Heart left ventricle (tissue), 16 donors: Measurements from ENCODE around the gene DYNLT4. TPM values are rescaled to one million over a fixed set of nuclear protein-coding genes. Genes with fewer than 3 reads are reported as not detected.
A peak's percentile ranks its signal among the peaks of the same experiment; 100 is the strongest.
"Not testable (repeated sequence)": the region's sequence is repeated elsewhere in the genome, so short reads cannot be mapped to it uniquely, and the experiment has no call there.

Experiments
- ATAC-seq, 4 donors: fragments of 200-7000 bp; cut with Tn5 transposase; one replicate each; pipeline ENCODE4 v1.9.1; 2020 to 2022; ENCODE audit warnings: moderate library complexity in 4 of 4, mild to moderate bottlenecking in 3 of 4, moderate number of reproducible peaks in 1 of 4
- DNase-seq, 5 donors: peaks; one replicate each; pipeline ENCODE4 v3.0.0-alpha.2; 2020
- H3K27ac ChIP-seq, 12 donors: fragments of 200-600 bp; sonication (generic) in 4 of 12; one replicate each; pipeline versions ENCODE4 v1.5.0 to v1.8.0; 2016 to 2022; ENCODE audit warnings: mild to moderate bottlenecking in 2 of 12
- H3K27me3 ChIP-seq, 9 donors: fragments of 200-600 bp; sonication (generic) in 2 of 9; one replicate each; pipeline versions ENCODE4 v1.5.1 to v1.8.0; 2016 to 2022; ENCODE audit warnings: mild to moderate bottlenecking in 3 of 9
- H3K36me3 ChIP-seq, 9 donors: fragments of 200-600 bp; sonication (generic) in 2 of 9; one replicate each; pipeline versions ENCODE4 v1.5.0 to v1.8.0; 2018 to 2022; ENCODE audit warnings: mild to moderate bottlenecking in 2 of 9
- H3K4me1 ChIP-seq, 12 donors: fragments of 200-600 bp; sonication (generic) in 4 of 12; one replicate each; pipeline versions ENCODE4 v1.5.0 to v1.8.0; 2016 to 2022; ENCODE audit warnings: mild to moderate bottlenecking in 3 of 12
- H3K4me3 ChIP-seq, 12 donors: fragments of 200-600 bp; sonication (generic) in 4 of 12; one replicate each; pipeline versions ENCODE4 v1.5.0 to v1.8.0; 2017 to 2022; ENCODE audit warnings: mild to moderate bottlenecking in 9 of 12, moderate library complexity in 4 of 12
- H3K9me3 ChIP-seq, 12 donors: fragments of 200-600 bp; sonication (generic) in 4 of 12; one replicate each; pipeline versions ENCODE4 v1.5.0 to v1.8.0; 2016 to 2022; ENCODE audit warnings: mild to moderate bottlenecking in 1 of 12
- CTCF ChIP-seq, 12 donors: fragments of 200-600 bp; sonication (generic) in 4 of 12; IDR thresholded peaks; one replicate each; pipeline versions ENCODE4 v1.5.0 to v1.8.0; 2018 to 2022; ENCODE audit warnings: antibody characterized with exemption in 12 of 12, mild to moderate bottlenecking in 5 of 12
- POLR2A ChIP-seq, 2 donors: fragments of 450-650 bp; IDR thresholded peaks; one replicate each; pipeline ENCODE4 v1.6.1; 2017; ENCODE audit warnings: antibody characterized with exemption in 2 of 2, mild to moderate bottlenecking in 2 of 2, moderate library complexity in 2 of 2
- WGBS, 4 donors: extraction: QIAGEN DNeasy Blood & Tissue Kit in 2 of 4; methylation state at CpG; one replicate each; pipeline versions ENCODE4 v1.1.5 to v1.1.7; 2013 to 2018; 5-methylcytosine and 5-hydroxymethylcytosine counted together
- intact Hi-C, 10 donors: fragments of 100-400 bp; cut with DNase I; formaldehyde crosslinking; loops; one replicate each; pipeline versions ENCODE4 v1.11.1 to v1.14.2; 2022
- polyA plus RNA-seq, 2 donors: library from polyadenylated mRNA; stranded (reverse); fragments of 200-250 nt; gene quantifications; one replicate each; pipeline ENCODE4 v1.2.3, GENCODE V29; 2013
- total RNA-seq, 9 donors: library from RNA; depleted of rRNA in 2 of 9; stranded (reverse); fragments of >200 nt in 2 of 9; fragmentation: NEBNext Ultra II Directional in 3 of 9; extraction: Animal tissue kit (Norgen Biotek cat#: 25700) in 3 of 9; gene quantifications; one replicate each; pipeline versions ENCODE4 v1.1.0 to v1.2.4, GENCODE V29; 2016 to 2023
- donor health status: ischemic (EF 13 %, LVEDD 7.1; RV severe dilation, severe dysfunction).
- donor health status: healthy with polysubstance abuse.
- donor health status: DM: no; HTN: yes; CAD: no.
- donor health status: DM: no; HTN: no; CAD: no.
- donor health status: ischemic (EF 25% LVEDD 6.9; RV normal size, moderate dysfunction).
- donor health status: ischemic (EF 25% LVEDD 5.7; RV mildly dilated, moderate dysfunction).
- donor health status: healthy.
- donor health status: DM: yes; HTN: yes; CAD: no.
- donor health status: ischemic (EF 35%, LVEDD 5.7; RV mildly dilated, moderate dysfunction).
- donor health status: nonischemic (EF 11% LVEDD 7.7; RV severe dilation, severe dysfunction).
- donor health status: DM: yes; HTN: yes; CAD: no.
- donor health status: PGD.
- donor health status: ischemic (EF 29% LVEDD 5.4; RV normal size, mild dysfunction).
- donor health status: nonischemic (EF 23%, LVEDD 6.1; RV moderate dilation, normal function).

The DYNLT4 gene
- total and polyA plus RNA-seq, 11 donors, result 0.36 to 1.7 (median 0.82) TPM; not detected in 1

DNA sequence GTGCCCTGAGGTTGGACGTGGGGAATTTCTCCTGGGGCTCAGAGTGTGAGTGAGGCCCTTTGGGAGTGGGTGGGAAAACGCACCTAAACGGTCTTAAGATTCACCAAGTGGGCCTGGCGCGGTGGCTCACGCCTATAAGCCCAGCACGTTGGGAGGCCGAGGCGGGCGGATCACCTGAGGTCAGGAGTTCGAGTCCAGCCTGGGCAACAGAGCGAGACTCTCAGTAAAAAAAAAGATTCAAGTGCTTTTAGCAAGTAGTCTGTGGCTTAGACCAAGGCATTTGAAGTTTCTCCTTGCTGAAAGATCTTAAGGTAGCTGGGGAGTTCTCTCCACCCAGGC is 30.5 kb downstream of the DYNLT4 start:
- peaks cover 0 to 54% (median 51%) of the 10 kb centered on the region in 9 donors for H3K36me3 ChIP-seq
- peaks cover 2 to 38% (median 23%) of the 10 kb centered on the region in 12 donors for H3K4me1 ChIP-seq
- DNase-seq (no peak), ATAC-seq (no peak)
- TF ChIP-seq POLR2A (IDR thresholded peaks at IDR 0.05) (no peak), CTCF (IDR thresholded peaks at IDR 0.05) (no peak)
- H3K27ac ChIP-seq, result peak overlapping the region in 8 of 12 donors; percentile 85 to 99 (median 95)
- peak overlapping the region in 11 of 12 donors; percentile 68 to 95 (median 86) for H3K4me3 ChIP-seq
- intact Hi-C loops, result loop anchor here in 3 of 10 donors (5.0 to 10.0 kb wide), 3 partner anchors 39 to 528 kb away; partner anchors contain the start of genes KIF2C (in 1 of the 3) and RNU5D-1 (in 1 of the 3)
- H3K9me3 ChIP-seq, result no peaks in the 10 kb centered on the region
- H3K27me3 ChIP-seq, result no peaks in the 10 kb centered on the region
- 56 to 62% (median 60%) methylated on average over 12 of the region's 12 CpGs for WGBS, 4 donors

- Histone ChIP-seq H3K4me3 (peak overlapping the region; percentile 59 to 95 (median 85)), H3K36me3 (peaks cover 0 to 49% (median 45%) of the 10 kb centered on the region in 9 donors), H3K27ac (peak overlapping the region; percentile 85 to 99 (median 95)), H3K27me3 (no peaks in the 10 kb centered on the region), H3K4me1 (peaks cover 2 to 38% (median 23%) of the 10 kb centered on the region in 12 donors), H3K9me3 (no peaks in the 10 kb centered on the region)
- DNase-seq, result peak in 1 of 5 donors; percentile 71
- intact Hi-C loops, result loop anchor here in 5 of 10 donors (2.0 to 10.0 kb wide), 5 partner anchors 39 to 529 kb away; partner anchors contain the start of genes RNU5D-1 (in 2 of the 5) and KIF2C (in 1 of the 5)
- WGBS, 4 donors, result 7 to 18% (median 9%) methylated on average over 15 to 36 of the region's 36 CpGs
- no peak for TF ChIP-seq CTCF (IDR thresholded peaks at IDR 0.05)
- no peak for TF ChIP-seq POLR2A (IDR thresholded peaks at IDR 0.05)
- ATAC-seq, result peak in 3 of 4 donors; percentile 5 to 15 (median 7)
Observed at GRCh38 chr1:44775930-44776729, 31.0 kb downstream of the DYNLT4 start.

DNA sequence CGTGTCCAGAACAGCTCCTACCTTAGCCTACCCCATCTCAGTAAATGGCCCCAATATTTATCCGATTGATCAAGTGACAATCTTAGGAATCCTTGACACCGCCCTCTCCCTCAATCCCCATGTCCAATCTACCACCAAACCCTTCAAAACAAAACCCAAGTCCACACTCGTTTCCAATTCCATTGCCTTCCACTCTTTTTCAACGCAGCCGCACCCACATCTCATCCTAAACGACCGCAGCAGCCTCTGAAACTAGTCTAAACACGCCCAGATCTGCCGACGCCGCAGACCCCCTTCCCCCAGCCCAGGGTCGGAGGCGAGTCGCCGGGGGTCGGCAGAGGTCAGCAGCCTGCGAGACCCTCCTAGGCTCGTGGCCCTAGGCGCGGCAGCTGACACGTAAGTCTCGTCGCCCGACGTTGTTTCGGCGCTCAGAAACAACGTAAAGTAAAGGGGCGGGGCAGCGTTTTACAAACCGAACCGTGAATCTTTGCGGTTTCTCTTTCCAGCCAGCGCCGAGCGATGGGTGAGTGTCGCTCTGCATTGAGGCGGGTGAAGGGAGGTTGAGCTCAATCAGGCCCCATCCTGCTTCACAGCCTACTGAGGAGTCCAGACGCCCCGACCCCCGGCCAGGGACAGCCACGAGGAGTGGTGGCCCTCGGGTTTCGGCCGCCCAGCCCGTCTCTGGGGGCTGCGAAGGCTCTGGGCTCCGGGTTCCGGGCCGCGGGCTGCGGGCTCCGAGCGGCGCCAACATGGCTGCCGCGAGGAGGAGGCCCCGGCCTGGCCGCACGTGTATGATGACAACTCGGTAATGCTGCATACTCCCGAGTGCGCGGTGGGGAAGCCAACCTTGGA is 31.8 kb downstream of the DYNLT4 start, which contains the start of gene RPS8:
Gene RPS8 (plus strand): TSS at position 463 of the 852 bp plus-strand sequence. CDS start 57 bp downstream, at position 520.
- Histone ChIP-seq H3K4me1 (peaks cover 2 to 38% (median 23%) of the 10 kb centered on the region in 12 donors), H3K4me3 (peak within 1 kb of the TSS; percentile 59 to 95 (median 85)), H3K27ac (peak within 1 kb of the TSS; percentile 85 to 99 (median 95)), H3K9me3 (no peaks in the 10 kb centered on the region), H3K27me3 (no peaks in the 10 kb centered on the region), H3K36me3 (peaks cover 0 to 43% (median 37%) of the 10 kb centered on the region in 9 donors)
- 0 to 1% (median 0%) methylated on average over 51 to 65 of the region's 65 CpGs for WGBS, 4 donors
- ATAC-seq (peak; percentile 89 to 96 (median 94)), DNase-seq (peak; percentile 92 to 96 (median 94))
- TF ChIP-seq POLR2A (IDR thresholded peaks at IDR 0.05) (peak; percentile 47 to 96), CTCF (IDR thresholded peaks at IDR 0.05) (peak in 1 of 12 donors; percentile 13)
- intact Hi-C loops, result loop anchor here in 5 of 10 donors (2.0 to 10.0 kb wide), 5 partner anchors 38 to 529 kb away; partner anchors contain the start of genes RNU5D-1 (in 2 of the 5) and KIF2C (in 1 of the 5)

DNA sequence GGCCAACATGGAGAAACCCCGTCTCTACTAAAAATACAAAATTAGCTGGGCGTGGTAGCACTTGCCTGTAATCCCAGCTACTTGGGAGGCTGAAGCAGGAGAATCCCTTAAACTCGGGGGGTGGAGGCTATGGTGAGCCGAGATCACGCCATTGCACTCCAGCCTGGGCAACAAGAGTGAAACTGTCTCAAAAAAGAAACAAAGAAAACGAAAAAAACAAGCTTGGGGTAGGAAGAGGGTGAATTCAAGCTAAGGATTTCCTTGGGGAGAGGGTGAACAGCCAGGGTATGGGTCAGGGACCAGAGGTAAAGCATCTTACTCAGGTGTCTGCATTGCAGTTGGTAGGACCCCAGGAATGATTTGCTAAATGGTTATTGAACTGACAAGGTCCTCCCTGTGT is 40.7 kb downstream of the DYNLT4 start:
- H3K4me3 ChIP-seq, H3K27me3 ChIP-seq, H3K9me3 ChIP-seq, DNase-seq, H3K27ac ChIP-seq, H3K4me1 ChIP-seq, intact Hi-C loops, ATAC-seq: not testable (repeated sequence)
- H3K36me3 ChIP-seq, result peaks cover 0 to 25% (median 0%) of the 10 kb centered on the region in 9 donors
- 93 to 97% (median 95%) methylated on average over 6 of the region's 6 CpGs for WGBS, 4 donors
